HEK293T (cell line): ENCODE data around the gene TBC1D10A.

Experiments used
- CTCF ChIA-PET: fragments of 350-600 bp; formaldehyde crosslinking; extraction: SDS; loops from one replicate; lab custom pipeline; 2021; ENCODE audit warnings: antibody characterized with exemption, inconsistent platforms; lab: Yijun Ruan, JAX
- POLR2A ChIA-PET: fragments of 350-600 bp; formaldehyde crosslinking; extraction: SDS; loops from one replicate; lab custom pipeline; 2020; ENCODE audit warnings: antibody characterized with exemption, inconsistent platforms; lab: Yijun Ruan, JAX
- DNase-seq: peaks from one replicate; pipeline ENCODE4 v3.0.0; 2012; ENCODE audit warnings: mixed read lengths; ENCODE audit errors: extremely low spot score
- ARNT ChIP-seq: fragments of 450-650 bp; IDR thresholded peaks from 2 replicates; pipeline ENCODE4 v1.6.1; 2017; ENCODE audit warnings: mild to moderate bottlenecking
- BHLHE40 ChIP-seq: fragments of 450-650 bp; IDR thresholded peaks from 2 replicates; pipeline ENCODE4 v1.6.1; 2016; ENCODE audit warnings: mild to moderate bottlenecking, moderate library complexity, borderline replicate concordance
- CTBP1 ChIP-seq: fragments of 450-650 bp; IDR thresholded peaks from 2 replicates; pipeline ENCODE4 v1.6.1; 2016; ENCODE audit warnings: borderline replicate concordance
- ELF4 ChIP-seq: fragments of 450-650 bp; IDR thresholded peaks from 2 replicates; pipeline ENCODE4 v1.6.1; 2017; ENCODE audit warnings: antibody characterized with exemption
- FOXA1 ChIP-seq: fragments of 450-650 bp; IDR thresholded peaks from 2 replicates; pipeline ENCODE4 v1.6.1; 2016; ENCODE audit warnings: mild to moderate bottlenecking
- FOXK2 ChIP-seq: fragments of 450-650 bp; IDR thresholded peaks from 2 replicates; pipeline ENCODE4 v1.6.1; 2016; ENCODE audit warnings: mild to moderate bottlenecking
- FOXM1 ChIP-seq: fragments of 450-650 bp; IDR thresholded peaks from 2 replicates; pipeline ENCODE4 v1.6.1; 2017; ENCODE audit warnings: mild to moderate bottlenecking, borderline replicate concordance
- HDGF ChIP-seq: fragments of 450-650 bp; IDR thresholded peaks from 2 replicates; pipeline ENCODE4 v1.6.1; 2017; ENCODE audit warnings: antibody characterized with exemption, borderline replicate concordance
- L3MBTL2 ChIP-seq: fragments of 450-650 bp; conservative IDR thresholded peaks from 2 replicates; pipeline ENCODE4 v1.6.1; 2016; ENCODE audit warnings: mild to moderate bottlenecking
- LEF1 ChIP-seq: fragments of 450-650 bp; IDR thresholded peaks from 2 replicates; pipeline ENCODE4 v1.6.1; 2017; ENCODE audit warnings: mild to moderate bottlenecking, borderline replicate concordance
- NFRKB ChIP-seq: fragments of 450-650 bp; IDR thresholded peaks from 2 replicates; pipeline ENCODE4 v1.6.1; 2016; ENCODE audit warnings: mild to moderate bottlenecking, moderate library complexity
- SP1 ChIP-seq: fragments of 450-650 bp; IDR thresholded peaks from 2 replicates; pipeline ENCODE4 v1.6.1; 2017
- SUZ12 ChIP-seq: fragments of 450-650 bp; IDR thresholded peaks from 2 replicates; pipeline ENCODE4 v1.6.1; 2016; ENCODE audit warnings: mild to moderate bottlenecking
- TARDBP ChIP-seq: fragments of 450-650 bp; IDR thresholded peaks from 2 replicates; pipeline ENCODE4 v1.6.1; 2016
- ZNF384 ChIP-seq: fragments of 450-650 bp; IDR thresholded peaks from 2 replicates; pipeline ENCODE4 v1.6.1; 2016
- TF ChIP-seq, protein P1 (sequence below): fragments of 450-650 bp; IDR thresholded peaks from 2 replicates; pipeline ENCODE4 v1.6.1; 2016

The TBC1D10A gene

GRCh38 chr22:30294830-30295229 lies 31.9 kb downstream of the TBC1D10A start:
- CTCF ChIA-PET, result no interaction called here
- no peak for DNase-seq
- POLR2A ChIA-PET, result interaction anchor here (1.2 kb wide), 1 partner anchor 32 kb away, joined by 4 read pairs; the partner anchor contains the start of gene TBC1D10A
- TF ChIP-seq NFRKB, result no peak
- no peak for TF ChIP-seq SUZ12
- TF ChIP-seq, protein P1, sequence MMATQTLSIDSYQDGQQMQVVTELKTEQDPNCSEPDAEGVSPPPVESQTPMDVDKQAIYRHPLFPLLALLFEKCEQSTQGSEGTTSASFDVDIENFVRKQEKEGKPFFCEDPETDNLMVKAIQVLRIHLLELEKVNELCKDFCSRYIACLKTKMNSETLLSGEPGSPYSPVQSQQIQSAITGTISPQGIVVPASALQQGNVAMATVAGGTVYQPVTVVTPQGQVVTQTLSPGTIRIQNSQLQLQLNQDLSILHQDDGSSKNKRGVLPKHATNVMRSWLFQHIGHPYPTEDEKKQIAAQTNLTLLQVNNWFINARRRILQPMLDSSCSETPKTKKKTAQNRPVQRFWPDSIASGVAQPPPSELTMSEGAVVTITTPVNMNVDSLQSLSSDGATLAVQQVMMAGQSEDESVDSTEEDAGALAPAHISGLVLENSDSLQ, result no peak
- no peak for TF ChIP-seq ZNF384
- no peak for TF ChIP-seq ELF4
- TF ChIP-seq CTBP1, result no peak
- no peak for TF ChIP-seq BHLHE40

GRCh38 chr22:30294066-30294465 lies 32.7 kb downstream of the TBC1D10A start:
- POLR2A ChIA-PET, result interaction anchor here (1.2 kb wide), 1 partner anchor 33 kb away, joined by 4 read pairs; the partner anchor contains the start of gene TBC1D10A
- CTCF ChIA-PET, result no interaction called here
- TF ChIP-seq SP1, result no peak
- TF ChIP-seq CTBP1, result no peak
- no peak for DNase-seq

DNA sequence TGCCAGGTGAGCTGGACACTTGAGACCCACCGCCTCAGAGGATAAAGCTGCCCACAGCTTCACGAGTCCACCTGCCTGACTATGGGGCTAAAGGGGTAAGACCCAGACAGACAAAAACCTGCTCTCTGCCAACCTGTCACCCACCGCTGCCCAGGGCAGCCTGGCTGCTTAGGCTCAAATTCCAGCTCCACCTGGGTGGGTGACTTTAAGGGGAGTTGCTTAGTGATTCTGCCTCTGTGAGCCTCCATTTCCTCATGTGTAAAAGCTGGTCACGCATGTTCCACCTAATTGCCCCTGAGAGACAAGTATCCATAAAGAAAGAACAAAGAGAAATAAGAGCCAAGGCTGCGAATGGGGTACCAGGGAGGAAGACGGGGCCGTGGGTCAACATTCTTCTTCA lies 33.7 kb downstream of the TBC1D10A start:
- ChIA-PET POLR2A (no interaction called here), CTCF (no interaction called here)
- no peak for TF ChIP-seq ZNF384
- DNase-seq, result no peak

- ChIA-PET CTCF (interaction anchor here (0.6 to 0.8 kb wide), 2 partner anchors 22 to 200 kb away, joined by 3 read pairs; no protein-coding TSS in a partner anchor), POLR2A (no interaction called here)
- TF ChIP-seq ELF4 (no peak), L3MBTL2 (no peak), FOXK2 (no peak), SUZ12 (no peak), SP1 (no peak), BHLHE40 (no peak), HDGF (no peak), NFRKB (no peak), ZNF384 (no peak), TARDBP (no peak), LEF1 (no peak), FOXA1 (no peak), CTBP1 (no peak), FOXM1 (no peak), ARNT (no peak)
- TF ChIP-seq, protein P1, result no peak
- DNase-seq, result no peak
Observed at GRCh38 chr22:30292069-30292970, 34.4 kb downstream of the TBC1D10A start.

GRCh38 chr22:30291058-30291892 lies 35.5 kb downstream of the TBC1D10A start:
- ChIA-PET POLR2A (interaction anchor here (0.7 to 2.3 kb wide), 5 partner anchors 10 to 106 kb away, joined by 3 to 16 read pairs (median 4); partner anchors contain the start of genes CCDC157, RNF215, SEC14L2 and SF3A1), CTCF (interaction anchor here (0.5 to 0.8 kb wide), 3 partner anchors 96 to 199 kb away, joined by 3 to 6 read pairs (median 3); no protein-coding TSS in a partner anchor)
- TF ChIP-seq, protein P1, result no peak
- TF ChIP-seq ARNT, result no peak
- TF ChIP-seq LEF1, result no peak
- TF ChIP-seq HDGF, result no peak
- no peak for TF ChIP-seq FOXA1
- no peak for TF ChIP-seq ELF4
- TF ChIP-seq NFRKB, result no peak
- no peak for TF ChIP-seq TARDBP
- TF ChIP-seq SUZ12, result no peak
- no peak for TF ChIP-seq BHLHE40
- no peak for TF ChIP-seq FOXK2
- no peak for TF ChIP-seq L3MBTL2
- no peak for DNase-seq
